Mesothelial cell of epicardium (in vitro differentiated cells): ENCODE results near the gene MAMLD1. TPM values are rescaled to one million over a fixed set of nuclear protein-coding genes. Genes with fewer than 3 reads are reported as not detected.

Source experiments
- DNase-seq, 2 experiments: peaks; one replicate each; pipeline ENCODE4 v3.0.0; 2021; ENCODE audit warnings: low spot score in 2 of 2; ENCODE audit not compliant: unreplicated experiment in 2 of 2
- H3K27ac Mint-ChIP-seq: 2 replicates; pipeline ENCODE4 v1.8.0; 2021; ENCODE audit warnings: mixed read lengths
- H3K27me3 Mint-ChIP-seq: 2 replicates; pipeline ENCODE4 v1.8.0; 2021; ENCODE audit warnings: low read depth, mixed read lengths
- H3K36me3 Mint-ChIP-seq: 2 replicates; pipeline ENCODE4 v1.8.0; 2021; ENCODE audit warnings: mixed read lengths
- H3K4me1 Mint-ChIP-seq: 2 replicates; pipeline ENCODE4 v1.8.0; 2021; ENCODE audit warnings: mixed read lengths
- H3K4me3 Mint-ChIP-seq: 2 replicates; pipeline ENCODE4 v1.8.0; 2021; ENCODE audit warnings: mild to moderate bottlenecking, moderate library complexity, mixed read lengths
- H3K9me3 Mint-ChIP-seq: 2 replicates; pipeline ENCODE4 v1.8.0; 2021; ENCODE audit warnings: mixed read lengths
- CTCF ChIP-seq: fragments of 200-600 bp; sonication (generic); IDR thresholded peaks from one replicate; pipeline ENCODE4 v1.5.0; 2021; ENCODE audit warnings: antibody characterized with exemption; ENCODE audit not compliant: unreplicated experiment
- total RNA-seq: library from RNA; stranded (reverse); gene quantifications from 3 replicates; pipeline ENCODE4 v1.2.1, GENCODE V29; 2021

Gene MAMLD1
- total RNA-seq, 1 donor from 2014 or later = 1.4 TPM

- no peak overlapping the region for H3K27ac Mint-ChIP-seq
- no peak for TF ChIP-seq CTCF
- no peaks in the 10 kb centered on the region for H3K36me3 Mint-ChIP-seq
- H3K27me3 Mint-ChIP-seq = peaks cover 4% of the 10 kb centered on the region
- DNase-seq = no peak
- H3K4me3 Mint-ChIP-seq = no peak overlapping the region
- peaks cover 4% of the 10 kb centered on the region for H3K4me1 Mint-ChIP-seq
- H3K9me3 Mint-ChIP-seq = peaks cover 13% of the 10 kb centered on the region
Observed at GRCh38 chrX:150472306-150472705, 109.2 kb downstream of the MAMLD1 start.

GRCh38 chrX:150473371-150473770 is 110.3 kb downstream of the MAMLD1 start:
- no peak for DNase-seq
- H3K4me3 Mint-ChIP-seq = no peak overlapping the region
- peaks cover 12% of the 10 kb centered on the region for H3K9me3 Mint-ChIP-seq
- TF ChIP-seq CTCF = no peak
- no peak overlapping the region for H3K27ac Mint-ChIP-seq
- peaks cover 4% of the 10 kb centered on the region for H3K27me3 Mint-ChIP-seq
- peaks cover 4% of the 10 kb centered on the region for H3K4me1 Mint-ChIP-seq
- H3K36me3 Mint-ChIP-seq = no peaks in the 10 kb centered on the region

DNA sequence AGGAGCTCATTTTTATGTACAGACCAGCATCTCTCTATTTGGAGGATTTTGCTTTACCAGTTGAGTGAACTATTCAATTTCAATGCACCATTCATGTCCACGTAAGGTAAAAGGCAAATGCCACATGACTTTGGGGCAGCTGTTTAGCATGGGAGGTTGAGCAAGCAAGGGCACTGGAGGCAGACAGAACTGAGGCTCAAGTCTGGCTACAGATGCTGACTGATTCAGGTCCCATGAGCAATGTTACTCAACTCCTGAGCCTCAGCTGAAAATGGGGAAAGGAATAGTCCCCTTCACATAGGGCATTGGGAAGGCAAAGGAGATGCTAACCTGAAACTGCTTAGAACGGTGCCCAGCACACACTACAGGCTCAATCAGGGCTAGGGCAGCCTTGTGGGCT is 112.3 kb downstream of the MAMLD1 start:
- Mint-ChIP-seq H3K27me3 (peaks cover 4% of the 10 kb centered on the region), H3K9me3 (peaks cover 9% of the 10 kb centered on the region), H3K36me3 (no peaks in the 10 kb centered on the region)

DNA sequence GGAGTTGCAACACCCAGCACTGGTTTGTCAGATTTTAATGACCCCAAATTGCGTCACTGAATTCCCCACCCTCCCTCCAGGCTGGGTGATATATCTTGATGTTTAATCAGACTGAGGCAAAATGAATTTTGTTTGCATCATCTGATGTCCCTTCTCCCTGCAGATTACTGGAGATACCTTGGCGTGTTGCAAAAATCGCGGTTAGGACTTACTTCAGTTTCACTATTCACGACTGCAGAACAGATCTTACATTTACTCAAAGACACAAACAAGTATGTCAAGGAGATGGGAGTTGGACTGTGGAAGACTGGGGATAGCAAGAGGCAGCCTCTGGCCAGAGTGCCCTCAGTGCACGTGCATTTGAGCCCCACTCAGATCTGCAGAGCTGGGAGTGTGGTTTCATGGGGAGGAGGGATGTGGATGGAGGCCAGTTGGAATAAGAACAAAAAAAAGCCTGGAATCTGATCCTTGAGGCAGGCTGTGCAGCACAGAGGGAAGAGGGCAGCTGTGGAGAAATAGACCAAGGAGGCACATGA is 113.1 kb downstream of the MAMLD1 start:
- DNase-seq = no peak
- peaks cover 4% of the 10 kb centered on the region for H3K4me1 Mint-ChIP-seq
- no peak overlapping the region for H3K4me3 Mint-ChIP-seq
- no peak overlapping the region for H3K27ac Mint-ChIP-seq
- no peak for TF ChIP-seq CTCF
- no peaks in the 10 kb centered on the region for H3K27me3 Mint-ChIP-seq
- H3K9me3 Mint-ChIP-seq = peaks cover 9% of the 10 kb centered on the region
- H3K36me3 Mint-ChIP-seq = no peaks in the 10 kb centered on the region

More for the DNA sequence above, 112.3 kb downstream of the MAMLD1 start:
- no peak for TF ChIP-seq CTCF
- Mint-ChIP-seq H3K27ac (no peak overlapping the region), H3K4me1 (peaks cover 4% of the 10 kb centered on the region), H3K4me3 (no peak overlapping the region)
- DNase-seq = no peak

DNA sequence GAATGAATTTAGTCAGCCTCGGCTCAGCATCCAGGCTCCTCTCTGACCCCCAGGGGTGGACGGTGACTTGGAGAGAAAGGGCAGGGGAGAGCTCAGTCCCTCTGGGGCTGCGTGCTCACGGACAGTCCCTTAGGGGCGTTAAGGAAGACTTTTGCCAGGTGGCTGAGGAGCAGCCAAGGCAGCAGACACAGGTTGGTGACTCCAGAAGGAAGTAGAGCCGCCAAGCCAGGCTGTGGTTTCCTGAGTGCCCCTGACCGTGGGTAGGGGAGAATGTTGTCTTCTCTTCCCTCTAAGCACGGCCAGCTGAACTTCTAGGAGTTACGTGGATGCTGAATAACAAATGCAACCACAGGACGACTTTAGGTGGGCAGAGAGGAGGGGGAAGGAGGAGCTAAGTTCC is 114.3 kb downstream of the MAMLD1 start:
- H3K27ac Mint-ChIP-seq = no peak overlapping the region
- DNase-seq = no peak
- no peaks in the 10 kb centered on the region for H3K27me3 Mint-ChIP-seq
- H3K9me3 Mint-ChIP-seq = peaks cover 14% of the 10 kb centered on the region
- H3K4me1 Mint-ChIP-seq = peaks cover 4% of the 10 kb centered on the region
- no peaks in the 10 kb centered on the region for H3K36me3 Mint-ChIP-seq
- no peak for TF ChIP-seq CTCF
- H3K4me3 Mint-ChIP-seq = no peak overlapping the region
